NB4 (cell line): ENCODE data around the gene OLFML1.

ENCODE experiments used
- DNase-seq: peaks from one replicate; pipeline ENCODE4 v3.0.0; 2010; ENCODE audit warnings: low read depth
- H3K4me3 ChIP-seq: one replicate; pipeline ENCODE4 v1.5.1; 2011; ENCODE audit warnings: mild to moderate bottlenecking, low read depth, low read length, moderate library complexity
- CTCF ChIP-seq: IDR thresholded peaks from one replicate; pipeline ENCODE4 v1.5.1; 2012; ENCODE audit warnings: low read depth, low read length
- MAX ChIP-seq: IDR thresholded peaks from 2 replicates; pipeline ENCODE4 v1.6.1; 2011; ENCODE audit warnings: low read depth, low read length
- MYC ChIP-seq: IDR thresholded peaks from 2 replicates; pipeline ENCODE4 v1.6.1; 2011; ENCODE audit warnings: low read depth, low read length
- POLR2A ChIP-seq: IDR thresholded peaks from 2 replicates; pipeline ENCODE4 v1.6.1; 2011; ENCODE audit warnings: mild to moderate bottlenecking; ENCODE audit not compliant: insufficient read length; ENCODE audit errors: extremely low read depth

Gene OLFML1

DNA sequence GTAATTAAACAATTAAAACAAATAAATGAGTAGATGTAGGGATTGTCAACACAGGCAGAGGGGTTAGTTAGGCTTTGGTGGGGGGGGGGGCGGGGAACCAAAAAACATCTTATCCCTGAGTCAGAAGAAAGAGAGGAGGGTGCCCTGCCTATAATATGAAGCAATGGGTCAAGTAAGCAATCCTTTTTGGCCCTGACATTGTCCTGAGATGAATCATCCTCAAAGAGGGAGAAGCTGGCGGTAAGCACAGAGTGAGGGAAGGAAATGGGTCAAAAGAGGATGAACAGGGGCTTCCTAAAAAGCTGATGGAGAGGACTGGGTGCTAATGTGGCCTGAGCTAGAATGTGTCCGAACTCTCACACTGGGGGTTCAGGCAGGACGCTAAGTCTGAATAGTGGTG lies 4.7 kb downstream of the OLFML1 start:
- TF ChIP-seq POLR2A (no peak), MYC (no peak), MAX (no peak), CTCF (no peak)
- no peak for DNase-seq
- no peak overlapping the region for H3K4me3 ChIP-seq

DNA sequence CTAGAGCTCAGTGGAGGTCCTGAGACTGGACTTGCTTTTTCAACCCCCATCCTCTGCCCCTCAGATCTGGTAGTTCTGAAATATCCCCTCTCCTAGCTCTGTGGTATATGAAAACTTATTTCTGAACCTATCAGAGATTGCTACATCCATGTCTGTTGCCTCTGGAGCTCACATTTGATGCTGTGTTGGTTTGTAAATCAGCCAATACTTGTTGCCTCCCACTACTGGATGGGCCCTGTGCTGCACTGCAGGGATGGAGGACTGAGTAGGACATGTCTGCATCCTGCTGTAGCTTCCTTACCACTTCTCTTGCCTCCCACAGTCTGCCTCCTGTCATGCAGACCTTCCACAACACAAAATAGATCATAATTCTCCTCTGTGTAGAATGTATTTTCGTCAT lies 5.2 kb downstream of the OLFML1 start:
- TF ChIP-seq MYC, result no peak
- TF ChIP-seq CTCF, result no peak
- no peak for TF ChIP-seq POLR2A
- TF ChIP-seq MAX, result no peak
- DNase-seq, result no peak
- no peak overlapping the region for H3K4me3 ChIP-seq

- TF ChIP-seq MAX, result no peak
- TF ChIP-seq MYC, result no peak
- no peak for TF ChIP-seq CTCF
- no peak for TF ChIP-seq POLR2A
- no peak overlapping the region for H3K4me3 ChIP-seq
- no peak for DNase-seq
Measured at GRCh38 chr11:7492253-7492652, 6.9 kb downstream of the OLFML1 start.

- no peak for TF ChIP-seq MAX
- no peak for TF ChIP-seq POLR2A
- TF ChIP-seq MYC, result no peak
- TF ChIP-seq CTCF, result no peak
- DNase-seq, result no peak
- no peak overlapping the region for H3K4me3 ChIP-seq
Measured at GRCh38 chr11:7493670-7494069, 8.4 kb downstream of the OLFML1 start.

DNA sequence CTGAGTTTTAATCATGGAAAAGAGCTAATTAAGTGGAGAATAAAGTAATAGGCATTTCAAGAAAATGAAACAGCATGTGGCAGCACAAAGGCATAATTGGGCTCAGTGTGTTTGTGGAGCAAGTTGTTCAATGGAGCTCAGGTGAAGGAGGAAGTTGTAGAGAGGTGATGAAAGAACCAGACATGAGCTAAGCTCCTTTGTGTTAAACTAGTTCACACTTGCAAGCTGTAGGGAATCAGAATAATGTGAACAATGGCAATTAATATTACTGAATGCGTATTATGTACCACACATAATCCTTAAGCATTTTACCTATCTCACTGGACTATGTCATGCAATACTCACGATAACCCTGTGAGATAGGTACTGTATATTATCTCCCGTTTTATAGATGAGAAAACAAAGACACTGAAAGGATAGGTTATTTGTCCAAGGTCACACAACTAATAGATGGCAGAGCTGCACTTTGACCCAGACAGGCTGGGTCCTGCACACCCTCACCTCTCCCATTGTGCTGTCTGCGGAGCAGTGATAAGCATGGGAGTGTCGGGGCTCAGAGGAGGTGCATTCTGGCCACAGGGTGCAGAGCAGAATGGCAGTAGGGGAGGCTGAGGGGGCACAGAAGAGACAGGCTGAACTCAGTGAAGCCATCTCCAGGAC lies 8.9 kb downstream of the OLFML1 start:
- no peak for DNase-seq

More for the DNA sequence above, 8.9 kb downstream of the OLFML1 start:
- H3K4me3 ChIP-seq, result no peak overlapping the region
- TF ChIP-seq POLR2A, result no peak
- no peak for TF ChIP-seq CTCF
- TF ChIP-seq MAX, result no peak
- no peak for TF ChIP-seq MYC
